ENCODE measurements around the gene SYT8.

Gene SYT8

GRCh38 chr11:1819074-1819473, 15.7 kb upstream of the SYT8 start:
- DNase-seq = no peak

GRCh38 chr11:1820463-1821325, 14.1 kb upstream of the SYT8 start:
- DNase-seq = no peak

- DNase-seq = no peak
Observed at GRCh38 chr11:1821562-1821961, 13.2 kb upstream of the SYT8 start.

- no peak for DNase-seq
Observed at GRCh38 chr11:1822648-1823375, 12.0 kb upstream of the SYT8 start.

- no peak for DNase-seq
Observed at GRCh38 chr11:1823376-1824220, 11.2 kb upstream of the SYT8 start.

GRCh38 chr11:1824221-1825038, 10.4 kb upstream of the SYT8 start:
- no peak for DNase-seq

- no peak for DNase-seq
Observed at GRCh38 chr11:1825039-1825740, 9.6 kb upstream of the SYT8 start.

- DNase-seq = no peak
Observed at GRCh38 chr11:1825785-1826451, 8.9 kb upstream of the SYT8 start.

GRCh38 chr11:1826552-1827094, 8.2 kb upstream of the SYT8 start:
- DNase-seq = no peak

GRCh38 chr11:1827095-1827813, 7.5 kb upstream of the SYT8 start:
- no peak for DNase-seq

GRCh38 chr11:1827931-1828330, 6.9 kb upstream of the SYT8 start:
- DNase-seq = no peak

GRCh38 chr11:1828542-1828941, 6.2 kb upstream of the SYT8 start:
- no peak for DNase-seq

- DNase-seq = no peak
Observed at GRCh38 chr11:1829039-1829820, 5.6 kb upstream of the SYT8 start.

GRCh38 chr11:1830004-1830321, 4.8 kb upstream of the SYT8 start:
- no peak for DNase-seq

GRCh38 chr11:1830322-1831223, 4.2 kb upstream of the SYT8 start:
- no peak for DNase-seq

- DNase-seq = no peak
Observed at GRCh38 chr11:1831338-1832210, 3.2 kb upstream of the SYT8 start.

GRCh38 chr11:1832211-1832919, 2.4 kb upstream of the SYT8 start:
- DNase-seq = peak; percentile 63

Measured in CD4-positive, alpha-beta T cell treated with Interleukin-21 for 1 hour (primary cell).